CD4-positive, alpha-beta T cell treated with Interleukin-17A for 4 hours (primary cell): ENCODE data around the gene MAPK1.

Source experiments
- DNase-seq: peaks from one replicate; pipeline ENCODE4 v3.0.0-alpha.2; 2020; ENCODE audit warnings: mixed read lengths

MAPK1 gene

DNA sequence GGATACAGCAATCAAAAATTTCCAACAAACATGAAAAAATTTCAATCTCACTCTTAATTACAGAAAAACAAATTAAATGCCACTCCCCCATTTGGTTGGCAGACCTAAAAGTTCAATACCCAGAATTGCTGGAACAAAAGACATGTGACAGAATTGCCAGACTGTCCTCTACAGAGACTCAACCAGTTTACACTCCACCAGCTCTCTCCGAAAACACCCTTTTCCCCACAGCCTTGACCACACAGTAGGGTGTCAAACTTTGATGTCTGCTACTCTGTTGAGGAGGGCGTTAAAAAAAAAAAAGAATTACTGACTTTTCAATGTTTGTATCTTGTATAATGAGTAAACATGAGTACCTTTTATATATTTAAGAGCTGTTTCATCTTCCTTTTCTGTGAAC, 87.2 kb downstream of the MAPK1 start:
- no peak for DNase-seq

GRCh38 chr22:21779444-21779843, 88.0 kb downstream of the MAPK1 start:
- no peak for DNase-seq

DNA sequence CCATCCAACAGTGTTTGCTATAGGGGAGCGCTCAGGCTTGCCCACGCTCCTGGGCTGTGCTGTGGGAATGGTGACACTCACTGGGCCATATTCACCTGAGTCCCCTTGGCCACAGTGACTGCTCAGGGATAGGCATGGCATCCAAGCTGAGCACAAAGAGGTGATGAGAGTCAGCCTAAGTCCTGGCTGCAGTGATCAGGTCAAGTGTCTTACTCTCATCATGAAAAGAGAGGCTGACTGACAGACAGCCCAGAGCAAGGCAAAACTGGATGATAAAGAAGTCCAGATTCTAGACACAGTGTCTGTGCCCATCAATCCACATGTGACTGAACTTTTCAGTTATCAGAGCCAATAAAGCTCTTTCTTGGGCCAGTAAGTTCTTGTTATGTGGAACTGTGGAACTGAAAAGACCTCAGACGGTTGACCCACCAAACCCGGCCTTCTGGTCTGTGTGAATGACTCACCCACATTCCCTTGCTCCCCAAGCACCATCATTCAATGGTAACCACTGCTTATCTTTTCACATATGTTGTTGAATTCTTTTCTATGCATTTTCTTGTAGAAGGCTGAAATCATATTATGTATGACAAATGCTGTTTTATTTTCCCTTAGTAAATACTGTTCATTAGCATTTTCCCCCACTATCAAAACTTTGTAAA, 88.6 kb downstream of the MAPK1 start:
- no peak for DNase-seq

DNA sequence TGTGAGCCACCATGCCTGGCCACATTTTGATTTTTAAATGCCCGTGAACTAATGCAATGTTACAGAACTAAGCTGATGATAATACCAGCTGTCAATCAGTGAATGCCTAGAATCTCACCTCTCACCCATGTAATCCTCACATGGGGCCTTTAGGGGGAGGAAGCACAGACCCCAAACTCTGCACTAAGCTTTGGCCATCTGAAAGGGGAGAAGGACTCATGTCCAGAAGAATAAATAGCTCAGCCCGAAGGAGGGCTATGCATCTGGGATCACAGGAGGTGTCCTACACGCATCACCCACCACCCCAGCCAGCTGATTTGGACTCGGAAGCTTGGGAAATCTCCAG, 95.8 kb downstream of the MAPK1 start:
- DNase-seq: no peak

DNA sequence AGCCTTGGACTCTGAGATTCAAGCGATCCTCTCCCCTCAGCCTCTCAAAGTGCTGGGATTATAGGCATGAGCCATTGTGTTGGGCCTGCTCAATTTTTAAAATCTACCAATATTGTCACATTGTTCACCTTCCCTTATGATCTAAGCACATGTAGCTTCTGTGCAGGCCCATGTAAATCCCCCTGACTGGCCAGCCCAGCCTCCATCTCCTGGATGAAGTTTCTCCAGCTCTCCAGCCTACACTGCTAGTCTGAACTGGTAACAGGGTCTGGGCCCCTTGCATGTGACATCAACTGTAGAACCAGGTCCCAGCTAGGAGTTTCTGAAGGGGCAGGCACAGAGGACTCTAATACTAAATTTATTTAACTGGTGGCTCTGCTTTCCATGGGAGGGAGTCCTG, 99.0 kb downstream of the MAPK1 start:
- no peak for DNase-seq

DNA sequence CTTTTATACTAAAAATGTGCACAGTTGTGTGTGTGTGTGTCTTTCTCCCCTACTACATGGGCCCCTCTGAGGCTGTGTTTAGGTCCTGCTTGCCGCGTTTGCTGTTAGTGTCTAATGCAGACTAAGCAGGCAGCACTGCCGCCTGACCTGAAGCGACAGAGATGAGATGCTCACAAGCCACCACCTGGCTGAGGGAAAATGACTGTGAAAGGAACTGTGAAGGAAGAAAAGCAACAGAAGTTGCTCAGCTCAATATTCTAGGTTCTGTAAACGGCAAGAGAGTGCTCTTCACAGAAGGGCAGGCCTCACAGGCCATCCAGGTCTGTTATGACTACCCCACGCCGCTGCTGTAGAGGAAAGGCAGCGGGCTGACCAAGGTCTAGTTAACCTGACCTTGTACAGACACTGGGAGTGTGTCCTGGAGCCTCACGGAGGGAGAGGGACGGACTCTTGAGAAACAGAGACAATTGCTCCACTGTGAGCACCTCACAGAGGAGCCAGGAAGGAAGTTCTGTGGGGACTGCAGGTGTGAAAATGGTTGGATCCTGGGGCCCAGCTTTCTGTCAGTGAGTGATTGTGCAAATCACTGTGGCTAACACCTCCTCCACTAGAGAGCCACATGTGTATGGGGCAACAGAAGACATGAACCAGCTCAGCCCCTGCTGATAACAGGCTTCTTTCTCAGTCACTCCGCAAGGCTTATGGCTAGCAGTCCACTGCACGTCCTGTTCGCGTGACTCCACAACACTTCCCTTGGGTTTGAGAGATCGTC, 100.6 kb downstream of the MAPK1 start:
- peak; percentile 44 for DNase-seq

- DNase-seq: no peak
These were observed 101.4 kb downstream of the MAPK1 start for GRCh38 chr22:21765909-21766529.

GRCh38 chr22:21764038-21764804, 103.2 kb downstream of the MAPK1 start:
- peak; percentile 10 for DNase-seq

DNA sequence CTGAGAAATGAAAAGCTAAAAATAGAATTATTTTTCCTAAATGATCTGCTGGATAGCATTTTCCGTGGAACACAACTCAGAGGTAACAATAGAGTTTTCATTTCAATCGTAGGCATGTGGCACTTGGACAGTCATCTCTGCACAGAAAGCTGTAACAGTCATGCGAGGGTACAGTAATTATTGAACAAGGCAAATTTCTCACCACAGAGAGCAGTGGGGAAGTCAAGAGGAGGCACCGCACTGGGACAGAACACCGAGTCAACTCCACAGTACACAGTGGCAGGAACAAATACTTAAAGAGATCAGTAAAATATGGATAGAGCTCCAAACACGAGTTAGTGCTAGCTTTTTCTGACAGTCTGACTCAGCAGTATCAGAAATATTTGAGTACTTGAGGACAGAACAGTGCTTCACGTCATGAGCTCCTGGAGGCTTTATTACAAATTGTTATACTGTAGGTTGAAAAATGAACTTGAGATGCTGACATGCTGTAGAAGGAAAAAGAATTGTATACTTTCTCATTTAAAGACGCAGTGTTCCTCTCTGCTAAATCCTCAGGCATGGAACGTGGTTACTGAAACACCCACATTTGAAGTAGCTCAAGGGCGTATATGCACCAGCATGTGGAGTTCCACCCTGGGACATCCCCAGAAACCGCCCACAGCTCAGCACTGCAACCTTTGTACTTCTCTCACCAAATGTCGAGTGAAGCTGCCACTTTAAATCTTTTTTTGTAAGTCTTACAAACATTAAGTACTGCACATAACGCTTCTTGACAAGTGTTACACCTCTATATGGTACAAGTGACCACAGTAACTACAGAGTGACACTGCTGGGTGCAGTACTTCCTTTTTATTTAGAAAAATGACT, 104.5 kb downstream of the MAPK1 start:
- no peak for DNase-seq

GRCh38 chr22:21761994-21762680, 105.3 kb downstream of the MAPK1 start:
- no peak for DNase-seq

- DNase-seq: no peak
These were observed 106.4 kb downstream of the MAPK1 start for GRCh38 chr22:21761086-21761485.

GRCh38 chr22:21760640-21761039, 106.8 kb downstream of the MAPK1 start:
- DNase-seq: no peak

GRCh38 chr22:21759646-21760376, 107.6 kb downstream of the MAPK1 start:
- DNase-seq: no peak

GRCh38 chr22:21759093-21759492, 108.4 kb downstream of the MAPK1 start:
- DNase-seq: no peak

- DNase-seq: no peak
These were observed 109.2 kb downstream of the MAPK1 start for GRCh38 chr22:21758091-21758864.

DNA sequence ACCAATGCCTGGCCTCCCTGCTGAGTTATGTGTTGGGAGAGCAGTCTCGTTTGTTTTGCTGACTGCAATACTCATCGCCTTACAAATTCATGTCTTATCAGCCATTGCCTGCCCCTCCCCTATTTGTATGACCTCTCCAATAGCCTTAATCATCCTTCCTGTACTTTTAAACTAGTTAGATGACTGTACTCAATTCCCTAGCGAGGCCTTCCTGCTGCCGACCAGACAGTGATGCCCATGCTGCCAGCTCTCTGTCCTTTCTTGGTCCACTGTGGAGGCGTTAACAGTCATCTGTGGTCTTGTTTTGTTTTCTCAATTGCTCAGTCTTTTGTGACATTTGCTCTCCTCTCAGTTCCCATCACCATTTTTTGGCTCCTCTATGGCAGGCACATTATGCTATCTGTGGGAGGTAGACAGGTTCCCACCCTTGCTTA, 111.6 kb downstream of the MAPK1 start:
- DNase-seq: no peak

- DNase-seq: no peak
These were observed 112.9 kb downstream of the MAPK1 start for GRCh38 chr22:21754523-21754922.

GRCh38 chr22:21753374-21754111, 113.9 kb downstream of the MAPK1 start:
- no peak for DNase-seq

DNA sequence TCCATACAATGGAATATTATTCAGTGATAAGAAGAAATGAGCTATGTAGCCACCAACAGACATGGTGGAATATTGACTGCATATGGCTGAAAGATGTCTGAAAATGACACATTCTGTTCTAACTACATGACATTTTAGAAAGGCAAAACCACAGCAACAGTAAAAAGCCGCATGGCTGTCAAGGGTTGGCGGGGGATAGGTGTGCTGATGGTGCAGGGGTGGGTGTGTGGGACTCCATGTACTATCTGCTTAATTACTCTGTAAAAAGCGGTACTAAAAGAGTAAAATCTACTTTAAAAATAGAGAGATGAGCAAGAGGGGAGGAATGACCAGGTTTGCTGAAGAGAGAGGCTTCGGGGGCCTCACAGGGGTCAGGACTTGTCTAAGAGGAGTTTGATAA, 115.2 kb downstream of the MAPK1 start:
- DNase-seq: no peak
